Hepatocyte (in vitro differentiated cells): ENCODE results near the gene FANCD2.
"Not testable (repeated sequence)": the region's sequence is repeated elsewhere in the genome, so short reads cannot be mapped to it uniquely, and the experiment has no call there.

Experiments used
- CTCF ChIP-seq: fragments of 200-600 bp; sonication (generic); IDR thresholded peaks from 2 replicates; pipeline ENCODE4 v1.5.1; 2016; ENCODE audit warnings: antibody characterized with exemption, mild to moderate bottlenecking; ENCODE audit not compliant: poor library complexity
- EZH2 ChIP-seq: fragments of 200-600 bp; sonication (generic); IDR thresholded peaks from 2 replicates; pipeline ENCODE4 v1.6.1; 2016; ENCODE audit warnings: antibody characterized with exemption, mild to moderate bottlenecking, borderline replicate concordance

GRCh38 chr3:10091387-10091786, 65.2 kb downstream of the FANCD2 start:
- not testable (repeated sequence) for TF ChIP-seq CTCF, EZH2
